OCI-LY1 (cell line): ENCODE results near the gene CENPX.

Experiments
- H2AFZ ChIP-seq: fragments of 200-600 bp; sonication (generic), shearing (Covaris generic); 2 replicates; pipeline ENCODE4 v1.6.0; 2014; ENCODE audit warnings: antibody characterized with exemption, mild to moderate bottlenecking, low read length
- H3F3A ChIP-seq: fragments of 200-600 bp; sonication (generic), shearing (Covaris generic); 2 replicates; pipeline ENCODE4 v1.6.0; 2014; ENCODE audit warnings: mild to moderate bottlenecking, antibody characterized with exemption, low read length, moderate library complexity; ENCODE audit not compliant: insufficient read depth
- H3K27ac ChIP-seq: fragments of 200-600 bp; sonication (generic); 2 replicates; pipeline ENCODE4 v1.5.1; 2014; ENCODE audit warnings: low read length, mixed run types, mild to moderate bottlenecking, low read depth; ENCODE audit not compliant: poor library complexity, severe bottlenecking
- H3K27me3 ChIP-seq: fragments of 200-600 bp; sonication (generic); 2 replicates; pipeline ENCODE4 v1.6.0; 2014; ENCODE audit warnings: antibody characterized with exemption, mild to moderate bottlenecking, low read length, moderate library complexity; ENCODE audit not compliant: insufficient read depth
- H3K36me3 ChIP-seq: fragments of 200-600 bp; sonication (generic); 2 replicates; pipeline ENCODE4 v1.6.1; 2014; ENCODE audit warnings: mild to moderate bottlenecking, antibody characterized with exemption, low read length, moderate library complexity, mixed read lengths; ENCODE audit not compliant: insufficient read depth
- H3K4me1 ChIP-seq: fragments of 200-600 bp; sonication (generic); 2 replicates; pipeline ENCODE4 v1.5.1; 2014; ENCODE audit warnings: mild to moderate bottlenecking, low read length, moderate library complexity; ENCODE audit not compliant: insufficient read depth, severe bottlenecking
- H3K4me2 ChIP-seq: fragments of 200-600 bp; sonication (generic), shearing (Covaris generic); 2 replicates; pipeline ENCODE4 v1.6.1; 2014; ENCODE audit warnings: low read length
- H3K4me3 ChIP-seq: fragments of 200-600 bp; sonication (generic); 2 replicates; pipeline ENCODE4 v1.5.1; 2014; ENCODE audit warnings: low read length, low read depth, mild to moderate bottlenecking, mixed read lengths; ENCODE audit not compliant: poor library complexity, severe bottlenecking
- H3K79me2 ChIP-seq: fragments of 200-600 bp; shearing (Covaris generic); 2 replicates; pipeline ENCODE4 v1.6.1; 2016; ENCODE audit warnings: mixed run types, low read length, mixed read lengths; ENCODE audit not compliant: insufficient read depth
- H3K9ac ChIP-seq: fragments of 200-600 bp; sonication (generic), shearing (Covaris generic); 2 replicates; pipeline ENCODE4 v1.6.1; 2014; ENCODE audit warnings: mild to moderate bottlenecking, low read length, mixed read lengths
- H3K9me2 ChIP-seq: fragments of 200-600 bp; sonication (generic), shearing (Covaris generic); 2 replicates; pipeline ENCODE4 v1.6.1; 2014; ENCODE audit warnings: low read depth, mild to moderate bottlenecking, low read length, mixed read lengths
- H3K9me3 ChIP-seq: fragments of 200-600 bp; shearing (Covaris generic); 2 replicates; pipeline ENCODE4 v1.6.1; 2014; ENCODE audit warnings: low read length, mixed read lengths
- H4K20me1 ChIP-seq: fragments of 200-600 bp; sonication (generic), shearing (Covaris generic); 2 replicates; pipeline ENCODE4 v1.6.0; 2016; ENCODE audit warnings: mild to moderate bottlenecking, low read length; ENCODE audit not compliant: insufficient read depth
- CTCF ChIP-seq: fragments of 200-600 bp; sonication (generic), shearing (Covaris generic); IDR thresholded peaks from 2 replicates; pipeline ENCODE4 v1.5.1; 2017; ENCODE audit warnings: mild to moderate bottlenecking, antibody characterized with exemption, low read length, moderate library complexity, mixed read lengths
- EZH2 ChIP-seq: fragments of 200-600 bp; sonication (generic), shearing (Covaris generic); IDR thresholded peaks from 2 replicates; pipeline ENCODE4 v1.8.0; 2017; ENCODE audit warnings: borderline replicate concordance, mixed run types, mild to moderate bottlenecking, antibody characterized with exemption, low read length, moderate library complexity, mixed read lengths

Gene CENPX

DNA sequence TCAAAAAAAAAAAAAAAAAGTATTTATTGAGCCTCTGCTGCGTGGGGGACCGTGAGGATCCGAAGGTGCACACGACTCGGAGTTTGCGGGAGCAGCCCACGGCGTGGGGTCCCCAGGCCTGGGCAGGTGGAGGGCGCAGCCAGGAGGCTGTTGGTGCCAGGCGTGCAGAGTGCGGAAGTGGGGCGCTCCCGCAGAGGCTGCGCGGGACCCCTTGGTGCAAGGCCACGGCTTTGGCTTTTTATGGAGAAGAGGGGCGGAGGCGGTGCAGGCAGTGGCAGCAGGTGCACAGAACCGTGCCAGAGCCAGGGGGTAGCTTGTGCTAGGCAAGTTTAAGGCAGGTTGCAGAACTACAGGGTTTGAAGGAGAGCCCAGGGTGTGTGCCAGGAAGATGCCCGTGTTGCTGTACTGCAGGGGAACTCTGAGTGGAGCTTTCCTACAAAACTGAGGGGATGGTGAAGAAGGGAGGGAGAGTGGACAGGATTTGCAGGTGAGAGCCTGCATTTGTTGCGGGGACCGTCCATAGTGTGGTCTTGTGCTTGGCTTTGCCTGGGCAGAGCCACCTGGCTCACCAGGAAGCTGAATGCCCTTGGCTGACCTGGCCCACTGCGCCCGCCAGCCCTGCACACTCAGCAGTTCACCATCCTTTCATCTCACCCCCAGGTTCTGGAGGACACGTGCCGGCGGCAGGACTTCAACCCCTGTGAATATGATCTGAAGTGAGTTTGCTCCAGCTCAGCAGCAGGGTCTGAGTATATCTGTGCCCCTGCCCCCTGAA, 44.0 kb downstream of the CENPX start:
- Histone ChIP-seq H3F3A (no peaks in the 10 kb centered on the region), H3K27ac (no peak overlapping the region), H3K4me3 (peak overlapping the region; percentile 97), H3K9me3 (no peaks in the 10 kb centered on the region; the same call in 1 of the 2 replicates), H3K36me3 (peaks cover 11% of the 10 kb centered on the region), H3K4me1 (peaks cover 17% of the 10 kb centered on the region), H2AFZ (no peak overlapping the region), H3K27me3 (no peaks in the 10 kb centered on the region), H3K79me2 (no peaks in the 10 kb centered on the region), H3K9ac (no peak overlapping the region; the same call in 1 of the 2 replicates), H3K9me2 (no peaks in the 10 kb centered on the region), H3K4me2 (peak overlapping the region; percentile 71; the same call in 1 of the 2 replicates), H4K20me1 (no peaks in the 10 kb centered on the region)
- no peak for TF ChIP-seq EZH2
- TF ChIP-seq CTCF = no peak

DNA sequence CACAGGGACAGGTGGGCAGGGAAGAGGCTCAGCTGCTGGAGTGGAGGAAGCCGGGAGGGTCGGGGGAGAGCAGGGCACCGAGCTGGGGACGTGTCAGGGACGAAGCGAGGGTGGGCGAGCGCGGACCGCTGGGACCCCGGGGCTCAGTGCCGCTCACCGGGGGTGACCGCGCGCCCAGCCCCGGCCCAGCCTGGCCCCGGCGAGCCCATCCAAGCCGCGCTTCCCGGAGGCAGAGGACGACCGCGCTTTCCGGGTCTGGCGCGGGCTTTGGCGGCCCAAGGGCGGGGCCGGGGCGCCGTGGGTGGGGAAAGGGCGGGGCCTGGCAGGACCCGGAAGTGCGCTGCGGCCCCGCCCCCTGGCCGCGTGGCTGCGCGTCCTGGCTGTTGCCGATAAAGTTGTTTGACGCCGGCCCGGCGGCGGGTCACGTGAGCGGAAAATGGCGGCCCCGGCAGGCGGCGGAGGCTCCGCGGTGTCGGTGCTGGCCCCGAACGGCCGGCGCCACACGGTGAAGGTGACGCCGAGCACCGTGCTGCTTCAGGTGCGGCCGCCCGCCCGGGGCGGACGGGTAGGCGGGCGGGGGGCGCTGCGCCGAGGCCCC, 45.4 kb downstream of the CENPX start, which contains the start of gene ASPSCR1:
TSS of gene ASPSCR1 (plus strand) at position 419 of the 598 bp plus-strand sequence. CDS start at position 437, 18 bp downstream.
- Histone ChIP-seq H2AFZ (peak within 1 kb of the TSS; percentile 39; the same call in 1 of the 2 replicates), H3K9me3 (no peaks in the 10 kb centered on the region; the same call in 1 of the 2 replicates), H3K4me1 (peaks cover 17% of the 10 kb centered on the region), H3F3A (no peaks in the 10 kb centered on the region), H3K4me2 (peak within 1 kb of the TSS; percentile 71), H3K9me2 (no peaks in the 10 kb centered on the region), H3K27me3 (no peaks in the 10 kb centered on the region; the same call in 1 of the 2 replicates), H3K27ac (peak within 1 kb of the TSS; percentile 22), H3K79me2 (no peaks in the 10 kb centered on the region), H3K36me3 (peaks cover 8% of the 10 kb centered on the region; the same call in 1 of the 2 replicates), H3K4me3 (peak within 1 kb of the TSS; percentile 97), H4K20me1 (no peaks in the 10 kb centered on the region), H3K9ac (peak within 1 kb of the TSS; percentile 93)
- TF ChIP-seq CTCF (no peak), EZH2 (no peak)

- H3K36me3 ChIP-seq = peaks cover 8% of the 10 kb centered on the region; the same call in 1 of the 2 replicates
- no peaks in the 10 kb centered on the region for H3K9me2 ChIP-seq
- H3K4me2 ChIP-seq = peak overlapping the region; percentile 71
- no peaks in the 10 kb centered on the region for H4K20me1 ChIP-seq
- H3K4me1 ChIP-seq = peaks cover 17% of the 10 kb centered on the region
- H2AFZ ChIP-seq = no peak overlapping the region
- no peaks in the 10 kb centered on the region for H3F3A ChIP-seq
- H3K27ac ChIP-seq = no peak overlapping the region
- H3K4me3 ChIP-seq = peak overlapping the region; percentile 97
- H3K9ac ChIP-seq = peak overlapping the region; percentile 93
- no peaks in the 10 kb centered on the region for H3K79me2 ChIP-seq
- no peaks in the 10 kb centered on the region; the same call in 1 of the 2 replicates for H3K27me3 ChIP-seq
- no peaks in the 10 kb centered on the region; the same call in 1 of the 2 replicates for H3K9me3 ChIP-seq
- TF ChIP-seq CTCF = no peak
- TF ChIP-seq EZH2 = no peak
These were observed 46.1 kb downstream of the CENPX start for GRCh38 chr17:81976332-81977210.
